Fibroblast of skin of right biceps (primary cell): Measurements from ENCODE around the gene EHMT1.

Experiments
- DNase-seq: peaks from one replicate; pipeline ENCODE4 v3.0.0-alpha.2; 2013

The EHMT1 gene

DNA sequence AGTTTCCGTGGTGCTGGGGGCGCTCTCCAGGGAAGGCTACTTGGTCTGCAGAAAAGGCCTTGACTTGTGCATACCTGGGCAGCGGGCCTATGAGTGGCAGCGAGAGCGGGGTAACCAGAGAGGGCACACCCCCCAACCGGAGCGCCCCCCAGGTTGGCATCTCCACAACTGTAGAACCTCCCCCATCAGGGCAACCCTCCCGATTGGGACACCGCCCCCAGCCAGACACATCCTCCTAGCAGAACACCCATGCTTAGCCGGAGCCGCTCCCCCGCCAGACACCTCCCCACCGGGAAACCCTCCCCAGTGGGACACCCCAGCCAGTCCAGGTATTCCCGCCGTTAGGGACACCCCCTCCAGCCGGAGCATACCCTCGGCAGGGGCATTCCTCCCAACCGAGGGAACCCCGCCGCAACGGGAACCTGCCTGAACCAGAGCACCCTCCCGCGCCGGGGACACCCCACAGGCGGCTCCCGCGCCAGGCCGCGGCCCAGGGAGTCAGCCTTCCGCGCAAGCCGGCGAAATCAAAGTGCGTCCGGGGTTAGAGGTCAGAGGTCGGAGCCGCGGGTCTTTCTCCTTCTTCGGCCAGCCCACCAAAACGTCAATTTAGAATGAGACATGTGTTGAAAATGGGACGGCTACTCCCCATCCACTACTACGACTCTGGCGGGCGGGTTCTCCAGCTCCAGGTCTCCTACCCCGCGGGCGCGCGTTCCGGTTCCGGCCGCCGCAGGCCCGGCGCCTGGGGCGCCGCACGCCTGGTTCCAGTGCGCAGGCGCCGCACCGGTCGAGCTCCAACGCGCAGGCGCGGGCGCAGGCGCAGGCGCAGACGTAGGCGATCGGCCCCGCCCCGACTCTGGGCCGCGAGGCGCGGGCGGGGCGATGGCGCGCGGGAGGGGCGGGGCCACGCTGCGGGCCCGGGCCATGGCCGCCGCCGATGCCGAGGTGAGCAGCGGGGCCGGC, at the start of gene EHMT1:
TSS of gene EHMT1 (plus strand) at position 901 of the 963 bp plus-strand sequence. CDS start at position 925, 24 bp downstream.
- DNase-seq = peak; percentile 85

DNA sequence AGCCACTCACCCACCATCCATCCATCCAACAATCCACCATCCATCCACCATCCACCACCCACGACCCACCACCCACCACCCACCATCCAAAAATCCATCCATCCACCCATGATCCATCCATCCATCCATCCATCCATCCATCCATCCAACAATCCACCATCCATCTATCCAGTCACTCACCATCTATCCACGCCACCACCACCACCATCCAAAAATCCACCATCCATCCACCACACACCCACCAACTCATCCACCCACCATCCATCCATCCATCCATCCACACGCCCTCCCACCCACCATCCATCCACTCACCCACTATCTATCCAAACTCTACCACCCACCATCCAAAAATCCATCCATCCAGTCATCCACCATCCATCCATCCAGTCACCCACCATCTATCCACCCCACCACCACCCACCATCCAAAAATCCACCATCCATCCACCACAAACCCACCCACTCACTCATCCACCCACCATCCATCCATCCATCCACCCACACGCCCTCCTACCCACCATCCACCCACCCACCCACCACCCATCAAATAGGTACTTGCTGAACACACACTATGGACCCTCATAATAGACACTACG, 49.1 kb upstream of the EHMT1 start:
- DNase-seq = no peak

DNA sequence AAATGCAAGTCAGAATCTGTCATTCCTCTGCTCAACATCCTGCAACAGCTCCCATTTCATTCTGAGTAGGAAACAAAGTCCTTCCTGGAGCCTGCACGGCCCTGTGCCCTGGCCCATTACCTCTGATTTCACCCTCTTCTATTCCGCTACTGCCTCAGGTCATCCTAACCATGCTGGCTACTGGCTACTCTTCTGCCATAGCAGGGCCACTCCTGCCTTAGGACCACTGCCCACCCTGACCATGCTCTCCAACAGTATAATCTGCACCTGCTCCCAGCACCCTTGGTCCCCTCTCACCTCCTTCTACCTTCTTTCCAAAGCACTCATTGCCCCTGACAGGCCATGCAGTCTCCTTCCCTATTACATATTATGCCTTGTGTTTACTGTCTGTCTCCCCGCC, 48.2 kb upstream of the EHMT1 start:
- DNase-seq = no peak

DNA sequence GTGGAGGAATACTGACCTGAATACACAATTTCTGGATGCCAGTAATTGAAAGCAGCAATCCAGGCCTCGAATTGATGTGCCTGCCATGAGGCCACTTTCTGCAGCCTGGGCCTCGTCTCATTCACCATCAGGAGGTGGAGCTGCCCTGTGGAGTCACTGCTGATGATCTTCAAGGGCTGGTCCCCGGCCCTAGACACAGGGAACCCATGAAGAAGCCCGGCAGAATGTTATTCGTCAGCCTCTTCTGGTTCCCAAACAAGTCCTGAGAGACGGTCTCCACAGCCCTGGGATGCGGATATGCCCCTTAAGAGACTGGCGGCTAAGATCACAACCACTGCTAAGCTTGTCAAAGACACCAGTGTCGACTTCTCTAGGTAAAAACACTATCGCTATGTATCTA, 44.6 kb upstream of the EHMT1 start:
- no peak for DNase-seq

DNA sequence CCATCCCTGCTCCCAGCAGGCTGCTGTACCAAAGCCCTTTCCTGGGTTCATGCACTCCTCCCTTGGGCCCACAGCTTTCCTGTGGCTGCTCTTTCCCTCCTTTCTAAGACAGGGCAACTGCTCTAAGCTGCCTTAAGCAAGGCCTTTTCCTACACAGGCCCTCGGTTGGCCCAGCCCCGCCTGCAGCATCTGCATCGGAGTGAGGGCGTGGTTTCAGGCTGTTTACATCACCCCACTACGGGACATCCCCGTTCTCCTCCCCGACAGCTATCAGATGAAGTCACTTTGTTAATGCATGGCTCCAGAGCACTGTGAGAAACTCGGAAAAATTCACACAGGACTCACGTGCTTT, 43.5 kb upstream of the EHMT1 start:
- DNase-seq = no peak

DNA sequence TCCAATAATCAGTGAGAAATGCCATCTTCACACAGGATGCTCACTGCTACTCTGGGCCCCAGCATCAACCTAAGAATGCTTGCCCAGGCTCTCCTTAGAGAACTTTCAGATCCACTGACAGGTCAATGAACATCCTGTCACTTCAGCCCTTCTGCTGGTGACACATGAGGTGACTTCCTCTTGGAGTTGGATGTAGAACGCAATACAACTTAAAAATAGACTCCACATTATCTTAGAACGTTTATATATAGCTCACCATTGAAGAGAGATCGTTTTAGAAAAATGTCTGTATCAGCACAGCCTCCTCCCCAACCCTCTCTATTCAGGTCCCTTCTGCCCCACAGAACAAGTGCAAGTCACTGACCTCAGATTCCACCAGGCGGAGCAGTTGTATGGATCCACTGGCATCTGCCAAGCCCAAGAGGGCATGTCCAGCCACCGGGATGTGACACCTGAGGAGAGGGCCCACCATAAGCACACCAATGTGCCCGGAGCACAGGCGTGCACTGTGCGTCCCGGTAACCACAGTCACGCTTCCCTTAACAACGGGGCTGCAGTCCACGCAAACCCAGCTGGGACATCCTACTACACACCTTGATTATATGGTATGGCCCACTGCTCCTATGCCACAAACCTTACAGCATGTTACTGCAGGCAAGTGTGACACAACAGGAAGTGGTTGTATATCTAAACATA, 42.9 kb upstream of the EHMT1 start:
- no peak for DNase-seq

DNA sequence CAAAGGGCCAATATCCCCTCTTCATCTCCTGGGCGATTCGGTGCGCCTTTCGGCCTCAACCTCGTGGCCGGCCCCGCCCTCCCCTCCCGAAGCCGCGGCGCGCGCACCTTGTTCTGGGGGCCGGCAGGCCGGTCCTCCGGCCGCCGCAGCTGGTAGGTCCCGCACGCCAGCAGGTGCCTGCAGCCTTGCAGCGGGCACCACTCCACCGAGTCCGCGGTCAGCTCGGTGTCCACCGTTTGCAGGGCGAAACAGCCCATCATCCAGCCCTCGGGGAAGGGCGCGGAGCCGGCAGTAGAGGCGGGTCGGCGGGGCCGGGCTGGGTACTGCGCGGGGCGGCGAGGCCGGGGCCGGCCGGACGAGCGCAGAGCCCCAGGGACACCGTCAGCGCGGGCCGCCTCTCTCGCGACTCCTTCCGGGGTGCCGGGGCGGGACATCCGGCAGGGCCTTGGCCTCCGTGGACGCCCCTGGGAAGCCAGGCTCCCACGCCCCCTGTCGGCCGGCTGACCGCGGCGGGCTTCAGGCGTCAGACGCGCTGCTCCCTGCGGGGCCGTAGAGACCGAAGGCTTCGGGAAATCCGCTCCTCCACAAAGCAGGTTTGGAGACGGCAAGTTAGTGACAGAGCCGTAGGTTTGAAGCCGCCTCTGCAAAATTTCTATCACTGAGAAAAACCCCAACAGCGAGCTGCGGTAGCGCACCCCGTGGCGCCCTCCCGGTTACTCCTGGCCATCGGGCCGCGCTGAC, 40.1 kb upstream of the EHMT1 start, which contains the start of gene DPH7:
TSS of gene DPH7 (minus strand) at position 408 of the 741 bp plus-strand sequence. CDS start at position 260, 148 bp downstream.
- peak; percentile 89 for DNase-seq

DNA sequence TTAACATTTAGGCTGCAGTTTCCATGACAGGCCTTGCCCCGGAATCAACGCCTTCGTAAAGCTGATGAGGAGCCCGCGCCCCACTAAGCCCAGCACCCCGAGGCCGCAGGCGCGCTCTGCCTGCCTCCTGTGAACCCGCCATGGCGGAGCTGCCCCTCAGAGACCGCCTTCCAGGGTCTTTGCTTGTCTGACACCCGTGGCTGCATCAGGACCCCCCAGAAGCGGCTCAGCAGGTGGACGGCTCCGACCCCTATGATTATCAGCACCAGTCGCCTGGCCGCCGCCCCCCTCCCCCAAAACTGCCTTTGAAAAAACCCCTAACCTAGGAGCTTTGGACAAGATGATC, 39.6 kb upstream of the EHMT1 start:
- DNase-seq = no peak

DNA sequence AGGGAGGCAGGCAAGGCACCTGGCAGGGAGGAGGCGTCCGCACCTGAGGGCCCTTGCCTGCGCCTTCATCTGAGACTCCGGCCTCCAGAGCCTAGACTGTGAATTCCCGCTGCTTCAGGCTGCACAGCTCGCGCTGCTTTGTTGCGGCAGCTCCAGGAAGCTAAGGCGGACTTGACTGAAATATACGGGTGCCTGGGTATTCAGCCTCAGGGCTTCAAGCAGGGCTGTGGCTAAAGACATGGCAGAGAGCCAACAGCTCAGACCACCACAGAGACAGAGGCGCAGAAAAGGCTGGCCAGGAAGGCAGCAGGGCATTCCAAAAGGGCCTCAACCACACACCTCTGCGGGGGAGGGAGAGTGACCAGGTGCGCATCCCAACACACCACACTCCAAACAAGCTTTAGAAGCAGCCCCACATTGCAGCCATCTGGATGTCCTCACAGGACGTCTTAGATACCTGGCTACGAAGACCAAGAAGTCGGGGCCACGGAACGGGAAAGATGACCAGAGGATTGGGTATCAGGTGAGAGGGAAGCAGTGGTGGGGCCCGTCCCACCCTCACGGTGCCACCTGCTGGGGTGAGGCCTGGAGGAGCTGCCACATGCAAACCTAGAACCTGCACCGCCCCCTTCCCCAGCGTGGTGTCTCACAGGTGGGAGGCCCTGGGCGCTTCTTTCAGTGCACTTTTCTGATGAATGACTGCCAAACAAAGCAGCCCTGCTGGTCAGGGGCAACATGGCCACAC, 38.4 kb upstream of the EHMT1 start:
- no peak for DNase-seq

DNA sequence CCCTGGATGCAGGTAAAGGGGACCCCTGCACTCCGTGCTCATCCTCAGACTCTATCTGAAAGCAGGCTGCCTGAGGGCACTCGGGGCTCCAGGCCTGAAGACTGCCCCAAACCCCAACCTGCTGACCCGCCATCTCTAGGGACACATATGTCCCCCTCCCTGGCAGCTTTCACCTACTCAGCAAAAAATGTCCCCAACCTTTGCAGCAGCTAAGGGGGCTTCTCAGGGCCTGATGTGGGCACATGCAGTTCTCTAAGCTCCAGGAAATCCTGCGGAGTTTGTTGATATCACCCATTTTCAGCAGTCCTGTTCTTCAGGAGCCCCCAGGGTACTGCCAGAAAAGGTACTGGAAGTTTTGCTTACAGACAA, 37.9 kb upstream of the EHMT1 start:
- no peak for DNase-seq

DNA sequence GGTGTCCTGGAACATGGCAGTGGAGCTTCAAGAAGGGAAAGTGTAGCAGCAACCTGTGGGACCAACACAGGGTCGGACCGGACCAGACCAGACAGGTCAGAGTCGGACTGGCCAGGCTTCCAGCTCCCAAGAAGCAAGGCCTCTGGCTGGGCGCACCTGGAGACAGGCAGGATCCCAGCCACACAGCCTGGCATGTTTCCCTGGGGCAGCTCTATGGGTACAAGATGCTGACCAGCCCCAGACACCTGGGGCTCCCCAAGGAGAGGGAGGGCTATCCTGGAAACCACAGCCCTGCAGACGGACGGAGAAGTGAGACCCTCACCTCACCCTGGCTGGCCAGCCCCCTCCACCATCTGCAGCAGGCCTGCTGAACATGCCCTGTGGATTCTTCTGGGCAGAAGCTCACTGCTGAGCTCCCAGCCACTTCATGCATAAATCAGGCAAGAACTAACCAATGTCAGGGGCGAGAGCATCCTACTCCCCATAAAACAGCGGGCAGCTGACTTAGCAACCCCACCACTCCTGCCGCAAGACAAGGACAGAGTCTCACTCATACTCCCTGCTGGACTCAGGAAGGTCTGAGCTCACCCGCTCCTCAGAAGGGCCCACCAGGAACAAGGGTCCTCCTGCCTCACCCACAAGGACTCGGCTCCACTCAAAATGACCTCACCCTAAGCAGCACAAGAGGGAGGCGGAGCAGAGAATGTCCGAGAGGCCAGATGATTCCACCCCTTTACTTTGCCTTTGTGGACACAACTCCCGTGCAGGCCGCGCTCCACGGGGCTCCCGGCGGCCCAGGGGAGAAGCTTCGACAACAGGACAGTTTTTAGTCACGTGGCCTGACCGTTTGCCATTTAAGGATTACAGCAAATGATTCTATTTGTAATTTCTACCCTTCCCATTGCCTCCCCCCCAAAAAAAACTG, 37.2 kb upstream of the EHMT1 start:
- DNase-seq = no peak

DNA sequence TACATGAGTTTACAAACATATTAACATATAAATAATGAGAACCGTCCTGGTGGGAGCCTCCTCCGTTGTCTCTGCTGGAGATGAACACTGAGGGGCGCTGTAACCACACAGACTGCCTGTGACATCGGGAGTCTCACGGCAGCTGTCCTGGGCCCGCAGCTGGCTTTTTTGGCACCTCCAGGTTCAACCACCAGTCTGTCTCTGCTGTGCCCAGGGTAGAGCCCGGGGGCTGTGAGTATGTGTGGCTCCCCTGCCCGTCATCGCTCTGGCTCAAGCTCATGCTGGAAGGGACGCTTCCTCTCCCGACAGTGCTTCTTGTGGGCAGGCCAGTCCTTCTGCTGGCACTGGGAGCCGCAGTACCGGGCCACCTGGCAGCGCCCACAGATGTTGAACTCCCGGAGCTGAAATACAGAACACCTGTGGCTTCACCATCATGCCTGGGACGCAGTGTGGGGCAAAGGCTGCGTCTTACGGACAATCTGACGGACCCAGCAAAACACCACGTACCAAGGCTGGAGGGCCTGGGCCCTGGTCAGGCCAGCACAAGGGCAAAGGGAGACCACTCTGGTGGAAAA, 36.4 kb upstream of the EHMT1 start:
- no peak for DNase-seq

DNA sequence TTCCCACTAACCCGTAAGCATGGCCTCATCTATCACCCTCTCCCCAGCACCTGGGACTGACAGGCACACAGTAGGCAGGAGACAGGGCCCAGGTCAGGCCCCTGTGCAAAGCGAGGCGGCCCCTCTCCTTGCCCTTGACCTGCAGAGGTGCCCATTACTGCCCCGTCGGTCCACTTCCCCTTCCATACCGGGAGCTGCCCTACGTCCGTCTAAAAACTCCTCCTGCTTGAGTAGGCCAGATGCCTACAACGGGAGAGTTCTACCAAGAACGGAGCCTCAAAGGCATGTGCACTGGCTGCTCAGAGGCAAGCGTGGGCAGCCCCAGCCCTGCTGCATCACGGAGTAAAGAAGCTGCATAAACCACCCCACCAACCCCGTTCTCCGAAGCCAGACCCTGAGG, 35.5 kb upstream of the EHMT1 start:
- DNase-seq = no peak

DNA sequence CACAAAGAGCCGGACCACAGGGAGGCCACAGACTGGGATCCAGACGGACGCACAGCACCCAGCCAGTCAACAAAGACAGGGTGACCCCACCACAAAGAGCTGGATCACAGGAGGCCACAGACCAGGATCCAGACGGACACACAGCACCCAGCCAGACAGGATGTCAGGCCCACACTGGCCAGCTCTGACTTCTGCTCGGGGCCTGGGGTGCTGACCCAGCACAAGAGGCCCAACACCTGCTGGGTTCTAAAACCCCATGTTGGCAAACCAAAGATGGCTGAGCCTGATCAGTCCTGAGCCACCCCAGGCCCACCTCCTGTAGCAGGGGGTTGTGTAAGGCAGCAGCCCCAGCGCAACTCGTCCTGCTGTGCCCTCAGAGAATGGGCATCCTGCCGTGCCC, 34.8 kb upstream of the EHMT1 start:
- DNase-seq = no peak

DNA sequence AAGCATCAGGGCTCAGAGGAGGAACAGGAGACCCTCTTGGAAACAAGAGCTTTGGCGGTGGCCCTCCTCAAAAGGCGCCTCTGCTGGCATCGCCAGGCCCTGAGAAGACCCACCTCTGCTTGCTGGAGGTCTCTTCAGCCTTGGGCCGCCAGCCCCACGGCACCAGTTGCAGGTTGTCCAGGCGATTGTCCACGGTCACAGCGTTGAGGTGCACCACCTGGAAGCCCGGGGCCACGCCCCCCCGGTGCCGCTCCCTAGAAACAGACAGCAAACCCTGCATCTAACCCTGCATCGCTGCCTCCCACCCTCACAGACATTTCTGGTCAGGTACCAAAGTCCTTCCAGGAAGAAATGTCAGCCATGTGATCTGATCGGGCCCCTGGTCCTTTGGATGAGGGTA, 32.0 kb upstream of the EHMT1 start:
- DNase-seq = no peak

DNA sequence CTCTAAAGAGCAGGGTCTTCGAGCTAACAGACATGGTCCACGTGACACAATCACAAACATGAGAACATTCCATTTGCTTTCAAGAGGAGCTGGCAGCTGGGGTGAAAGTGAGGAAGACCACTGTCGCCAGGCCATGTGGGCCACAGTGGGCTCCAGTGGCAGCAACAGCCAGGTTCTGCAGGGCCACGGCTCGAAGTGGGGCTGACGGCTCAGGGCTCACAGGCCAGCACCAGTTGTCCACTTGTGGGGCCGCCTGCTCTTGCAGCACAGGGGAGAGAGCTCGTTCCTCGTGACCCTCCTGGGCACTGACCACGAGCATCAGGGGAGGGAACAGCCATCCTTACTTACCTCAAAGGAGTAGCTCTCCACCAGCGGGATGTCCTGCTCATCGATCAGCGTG, 30.5 kb upstream of the EHMT1 start:
- no peak for DNase-seq

DNA sequence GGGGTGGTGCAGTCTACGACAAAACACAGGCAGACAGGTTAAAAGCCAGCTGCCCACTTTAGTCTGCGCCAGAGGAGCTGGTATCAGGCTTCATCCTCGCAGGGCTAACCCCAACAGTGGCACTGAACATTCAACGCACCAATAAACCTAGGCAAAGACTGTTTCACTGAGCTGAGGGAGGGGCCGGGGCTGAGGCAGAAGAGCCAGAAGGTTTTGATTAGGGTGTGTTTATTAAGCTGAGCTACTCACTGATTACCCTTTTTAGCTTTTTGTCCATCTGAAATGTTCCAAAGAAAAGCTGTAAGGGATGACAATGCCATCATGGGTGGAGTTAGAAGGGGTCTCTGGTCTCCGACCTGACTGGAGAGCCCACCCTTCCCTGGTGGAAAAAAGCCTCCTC, 29.9 kb upstream of the EHMT1 start:
- no peak for DNase-seq

DNA sequence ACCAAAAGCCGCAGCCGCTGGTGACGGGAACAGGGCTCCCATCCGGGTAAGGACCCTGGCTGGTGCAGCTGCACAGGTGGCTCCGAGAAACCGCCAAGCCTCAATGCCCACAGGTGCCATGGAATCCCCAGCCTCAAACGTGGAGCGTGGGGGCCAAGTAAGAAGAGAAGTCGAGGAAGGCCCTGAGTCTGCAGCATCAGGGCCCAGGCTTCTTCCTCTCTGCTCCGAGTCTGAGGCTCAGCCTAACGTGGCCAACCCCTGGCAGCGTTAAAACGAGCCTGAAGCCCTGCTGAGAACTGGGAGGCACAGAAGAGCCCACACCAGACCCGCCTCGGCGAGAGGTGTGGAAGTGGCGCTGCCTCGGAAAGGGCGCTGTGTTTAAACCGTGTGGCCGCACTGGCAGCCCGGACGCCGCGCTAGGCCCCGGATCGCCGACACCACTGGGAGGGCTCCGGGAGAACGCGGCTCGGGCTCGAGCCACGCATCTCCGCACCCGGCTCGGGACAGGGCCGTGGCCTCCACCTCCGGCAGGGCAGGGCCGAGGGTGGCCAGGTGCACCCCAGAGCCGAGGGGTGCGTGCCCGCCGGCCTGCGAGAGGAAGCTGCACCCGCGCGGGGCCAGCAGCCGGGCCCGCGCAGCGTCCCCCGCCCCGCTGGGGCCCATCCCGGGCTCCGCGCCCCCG, 29.2 kb upstream of the EHMT1 start:
- DNase-seq = no peak

DNA sequence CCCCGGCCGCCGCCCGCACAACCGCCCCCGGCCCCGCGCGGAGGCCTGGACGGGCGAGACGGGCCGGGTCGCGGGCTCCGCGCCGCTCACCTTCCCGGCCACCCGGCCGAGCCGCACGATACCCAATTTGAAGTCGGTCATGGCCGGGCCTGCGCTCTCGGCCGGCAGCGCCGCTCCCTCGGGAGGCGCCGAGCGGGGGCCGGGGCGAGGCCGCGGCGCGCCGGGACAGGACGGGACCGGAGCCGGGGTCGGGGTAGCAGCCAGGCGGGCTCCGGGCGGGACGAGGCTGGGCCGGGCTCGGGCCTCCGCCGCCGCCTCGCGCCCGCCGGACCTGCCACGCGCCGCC, 28.7 kb upstream of the EHMT1 start:
- no peak for DNase-seq
